ENCODE data around the gene TTYH2. TPM values are rescaled to one million over a fixed set of nuclear protein-coding genes. Genes with fewer than 3 reads are reported as not detected.

TTYH2 gene
- total and polyA plus RNA-seq, 2 experiments from 2014 or later, result 0.38 TPM; not detected in 1

DNA sequence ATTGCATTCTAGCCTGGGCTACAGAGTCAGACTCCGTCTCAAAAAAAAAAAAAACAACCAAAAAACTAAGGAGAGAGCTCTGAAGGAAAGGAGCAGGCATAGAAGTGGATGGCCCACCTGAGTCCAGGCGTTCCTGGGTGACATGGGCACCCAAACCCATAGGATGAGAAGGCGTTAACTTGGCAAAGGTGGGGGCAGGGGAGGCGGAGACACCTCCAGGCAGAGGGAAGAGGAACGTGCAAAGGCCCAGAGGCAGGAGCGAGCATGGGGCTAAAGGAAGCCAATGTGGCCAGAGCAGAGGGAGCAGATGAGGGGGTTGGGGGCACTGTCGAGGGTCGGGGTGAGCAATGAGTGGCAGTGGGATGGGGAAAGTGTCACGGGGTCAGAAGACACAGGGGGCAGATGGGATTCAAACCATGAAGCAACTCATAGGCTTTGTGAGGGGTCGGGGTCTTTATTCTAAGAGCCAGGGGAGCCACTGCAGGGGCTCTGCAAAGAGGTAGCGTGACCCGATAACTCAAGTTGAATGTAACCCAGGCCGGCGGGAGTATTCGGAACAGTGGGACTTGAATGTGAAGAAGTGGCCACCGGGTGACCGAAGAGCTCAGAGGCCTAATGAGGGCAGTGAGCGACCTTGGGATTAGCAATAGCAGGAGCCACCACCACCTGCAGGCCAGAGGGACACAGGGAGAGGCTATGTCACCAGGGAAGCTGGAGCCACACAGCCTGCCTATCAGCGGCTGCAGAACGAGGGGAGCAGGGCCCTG lies 11.8 kb downstream of the TTYH2 start:
- H3K79me2 ChIP-seq (ENCODE audit: insufficient read depth), result no peaks in the 10 kb centered on the region
- H3K27me3 ChIP-seq (replicated peaks; ENCODE audit: insufficient read depth), result no peaks in the 10 kb centered on the region
- no peaks in the 10 kb centered on the region for H3K9me2 ChIP-seq (ENCODE audit: insufficient read depth)
- WGBS, 2 experiments (ENCODE audit: low coverage in 1 of 2, low lambda C conversion rate in 2 of 2, missing lambda C conversion rate in 2 of 2), result 79% methylated on average over 19 to 20 of the region's 20 CpGs
- H3K4me2 ChIP-seq (ENCODE audit: unreplicated experiment), result no peak overlapping the region
- H3F3A ChIP-seq (ENCODE audit: insufficient read depth), result no peaks in the 10 kb centered on the region
- no peak overlapping the region for H3K27ac ChIP-seq
- no peak overlapping the region for H3K4me3 ChIP-seq
- no peaks in the 10 kb centered on the region for H4K20me1 ChIP-seq (ENCODE audit: insufficient read depth)
- no peak overlapping the region for H2AFZ ChIP-seq
- H3K4me1 ChIP-seq (ENCODE audit: insufficient read depth), result no peaks in the 10 kb centered on the region
- no peaks in the 10 kb centered on the region for H3K9me3 ChIP-seq (ENCODE audit: low read depth)
- H3K9ac ChIP-seq, result no peak overlapping the region
- H3K36me3 ChIP-seq (ENCODE audit: low read depth), result no peaks in the 10 kb centered on the region
- in situ Hi-C loops (cut with MboI), result no loop called here
- DNase-seq, result no peak
- TF ChIP-seq EZH2phosphoT487 (IDR thresholded peaks at IDR 0.05; ENCODE audit: insufficient read depth, low read depth), result no peak
- TF ChIP-seq EZH2 (IDR thresholded peaks at IDR 0.05; ENCODE audit: insufficient read depth, poor library complexity, severe bottlenecking), result no peak

DNA sequence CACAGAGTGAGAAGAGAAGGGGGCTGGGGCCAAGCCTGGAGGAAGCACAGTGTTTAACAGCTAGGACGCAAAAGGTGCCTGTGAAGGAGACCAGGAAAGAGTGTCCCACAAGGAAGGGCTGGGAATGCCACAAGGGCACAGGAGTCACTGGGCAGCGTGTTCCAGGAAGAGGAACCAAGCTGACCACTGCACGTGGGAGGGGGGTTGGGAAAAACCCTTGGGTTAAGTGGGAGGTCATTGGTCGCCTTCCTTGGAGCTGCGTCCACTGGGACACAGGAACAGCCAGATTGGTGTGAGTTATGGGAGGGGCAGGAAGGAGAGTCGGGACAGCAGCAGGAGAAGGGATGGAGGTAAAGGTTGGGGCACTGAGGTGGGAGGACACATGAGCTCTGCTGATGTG lies 12.9 kb downstream of the TTYH2 start:
- Histone ChIP-seq H3F3A (ENCODE audit: insufficient read depth) (no peaks in the 10 kb centered on the region), H3K4me3 (no peak overlapping the region), H3K27me3 (replicated peaks; ENCODE audit: insufficient read depth) (no peaks in the 10 kb centered on the region), H3K36me3 (ENCODE audit: low read depth) (no peaks in the 10 kb centered on the region), H3K4me1 (ENCODE audit: insufficient read depth) (no peaks in the 10 kb centered on the region), H3K9me3 (ENCODE audit: low read depth) (no peaks in the 10 kb centered on the region), H3K9me2 (ENCODE audit: insufficient read depth) (no peaks in the 10 kb centered on the region), H3K9ac (no peak overlapping the region), H3K4me2 (ENCODE audit: unreplicated experiment) (no peak overlapping the region), H4K20me1 (ENCODE audit: insufficient read depth) (no peaks in the 10 kb centered on the region), H2AFZ (no peak overlapping the region), H3K27ac (no peak overlapping the region), H3K79me2 (ENCODE audit: insufficient read depth) (no peaks in the 10 kb centered on the region)
- TF ChIP-seq EZH2 (IDR thresholded peaks at IDR 0.05; ENCODE audit: insufficient read depth, poor library complexity, severe bottlenecking) (no peak), EZH2phosphoT487 (IDR thresholded peaks at IDR 0.05; ENCODE audit: insufficient read depth, low read depth) (no peak)
- no peak for DNase-seq
- 72 to 79% methylated on average over 6 of the region's 6 CpGs for WGBS, 2 experiments (ENCODE audit: low coverage in 1 of 2, low lambda C conversion rate in 2 of 2, missing lambda C conversion rate in 2 of 2)
- in situ Hi-C loops (cut with MboI), result no loop called here

GRCh38 chr17:74227271-74228080 lies 14.1 kb downstream of the TTYH2 start:
- Histone ChIP-seq H3K4me3 (no peak overlapping the region), H3K4me1 (ENCODE audit: insufficient read depth) (no peaks in the 10 kb centered on the region), H3K9ac (no peak overlapping the region), H3K27me3 (replicated peaks; ENCODE audit: insufficient read depth) (no peaks in the 10 kb centered on the region), H3K36me3 (ENCODE audit: low read depth) (no peaks in the 10 kb centered on the region), H3K79me2 (ENCODE audit: insufficient read depth) (no peaks in the 10 kb centered on the region), H2AFZ (no peak overlapping the region), H3K9me3 (ENCODE audit: low read depth) (no peaks in the 10 kb centered on the region), H3K4me2 (ENCODE audit: unreplicated experiment) (no peak overlapping the region), H3K9me2 (ENCODE audit: insufficient read depth) (no peaks in the 10 kb centered on the region), H3F3A (ENCODE audit: insufficient read depth) (no peaks in the 10 kb centered on the region), H3K27ac (no peak overlapping the region), H4K20me1 (ENCODE audit: insufficient read depth) (no peaks in the 10 kb centered on the region)
- TF ChIP-seq EZH2phosphoT487 (IDR thresholded peaks at IDR 0.05; ENCODE audit: insufficient read depth, low read depth) (no peak), EZH2 (IDR thresholded peaks at IDR 0.05; ENCODE audit: insufficient read depth, poor library complexity, severe bottlenecking) (no peak)
- WGBS, 2 experiments (ENCODE audit: low coverage in 1 of 2, low lambda C conversion rate in 2 of 2, missing lambda C conversion rate in 2 of 2), result 71 to 76% methylated on average over 10 of the region's 10 CpGs
- no peak for DNase-seq
- in situ Hi-C loops (cut with MboI), result no loop called here

DNA sequence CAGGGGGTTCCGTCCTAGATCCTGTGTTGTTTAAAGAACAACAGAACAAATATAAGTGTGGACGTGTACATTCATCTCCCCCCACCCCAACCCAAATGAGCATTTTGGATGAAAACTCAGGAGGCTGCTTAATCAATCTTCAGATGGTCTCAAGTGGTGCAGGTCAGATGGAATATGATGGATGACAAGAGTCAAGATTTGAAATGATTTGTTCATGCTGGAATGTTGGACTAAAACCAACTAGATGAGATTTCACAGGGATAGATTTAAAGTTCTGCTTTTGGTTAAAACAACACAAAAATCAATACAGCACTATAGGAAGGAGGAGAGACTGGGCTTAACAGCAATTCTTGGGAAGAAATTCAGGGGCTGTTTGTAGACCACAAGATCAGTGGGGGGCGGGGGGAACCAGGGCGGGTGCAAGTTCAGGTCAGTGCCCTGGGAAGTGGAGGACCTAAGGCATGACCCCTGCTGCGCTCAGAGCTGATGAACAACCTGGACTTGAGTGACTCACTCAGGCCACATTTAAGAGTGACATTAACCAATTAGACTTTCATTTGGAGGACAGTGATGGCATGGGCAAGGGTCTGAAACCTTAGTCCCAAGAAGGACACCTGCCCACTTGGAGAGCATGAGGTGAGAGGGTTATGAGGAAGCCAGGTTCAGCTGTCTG lies 15.1 kb downstream of the TTYH2 start:
- 65 to 68% methylated on average over 5 of the region's 5 CpGs for WGBS, 2 experiments (ENCODE audit: low coverage in 1 of 2, low lambda C conversion rate in 2 of 2, missing lambda C conversion rate in 2 of 2)
- in situ Hi-C loops (cut with MboI), result no loop called here

More for the DNA sequence above, 15.1 kb downstream of the TTYH2 start:
- TF ChIP-seq EZH2 (IDR thresholded peaks at IDR 0.05; ENCODE audit: insufficient read depth, poor library complexity, severe bottlenecking) (no peak), EZH2phosphoT487 (IDR thresholded peaks at IDR 0.05; ENCODE audit: insufficient read depth, low read depth) (no peak)
- H3K79me2 ChIP-seq (ENCODE audit: insufficient read depth), result no peaks in the 10 kb centered on the region
- DNase-seq, result no peak
- no peaks in the 10 kb centered on the region for H4K20me1 ChIP-seq (ENCODE audit: insufficient read depth)
- H3K4me1 ChIP-seq (ENCODE audit: insufficient read depth), result no peaks in the 10 kb centered on the region
- H3K9me3 ChIP-seq (ENCODE audit: low read depth), result no peaks in the 10 kb centered on the region
- no peak overlapping the region for H3K27ac ChIP-seq
- no peaks in the 10 kb centered on the region for H3K27me3 ChIP-seq (replicated peaks; ENCODE audit: insufficient read depth)
- no peaks in the 10 kb centered on the region for H3K9me2 ChIP-seq (ENCODE audit: insufficient read depth)
- no peak overlapping the region for H3K4me2 ChIP-seq (ENCODE audit: unreplicated experiment)
- no peak overlapping the region for H3K4me3 ChIP-seq
- no peaks in the 10 kb centered on the region for H3K36me3 ChIP-seq (ENCODE audit: low read depth)
- H3K9ac ChIP-seq, result no peak overlapping the region
- H2AFZ ChIP-seq, result no peak overlapping the region
- no peaks in the 10 kb centered on the region for H3F3A ChIP-seq (ENCODE audit: insufficient read depth)
